HuH-7 (cell line): ENCODE data around the gene SPDYE18.
"Not testable (repeated sequence)": the region's sequence is repeated elsewhere in the genome, so short reads cannot be mapped to it uniquely, and the experiment has no call there.

ENCODE experiments used
- DNase-seq: peaks from one replicate; pipeline ENCODE4 v3.0.0; 2011; ENCODE audit warnings: low spot score

Gene SPDYE18

DNA sequence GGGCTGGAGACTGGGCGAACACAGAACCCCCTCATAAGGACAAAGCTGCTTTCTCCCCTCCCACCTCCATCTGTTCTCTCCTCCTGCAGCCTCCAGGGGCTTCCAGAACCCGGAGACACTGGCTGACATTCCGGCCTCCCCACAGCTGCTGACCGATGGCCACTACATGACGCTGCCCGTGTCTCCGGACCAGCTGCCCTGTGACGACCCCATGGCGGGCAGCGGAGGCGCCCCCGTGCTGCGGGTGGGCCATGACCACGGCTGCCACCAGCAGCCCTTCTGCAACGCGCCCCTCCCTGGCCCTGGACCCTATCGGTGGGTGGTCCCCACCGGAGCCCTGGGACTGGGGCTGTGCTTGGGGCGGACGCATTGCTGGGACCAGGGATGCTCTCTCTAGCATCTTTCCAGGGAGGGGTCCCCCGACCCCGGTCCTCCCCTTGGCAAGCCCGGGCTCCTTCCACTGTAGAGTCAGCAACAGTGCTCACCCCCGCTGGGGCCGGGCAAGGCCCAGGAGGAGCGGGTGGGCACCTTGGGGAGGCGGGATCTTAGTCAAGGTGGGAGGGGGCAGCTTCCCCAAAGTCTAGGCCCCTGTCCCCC is 56.8 kb downstream of the SPDYE18 start:
- DNase-seq, result not testable (repeated sequence)

DNA sequence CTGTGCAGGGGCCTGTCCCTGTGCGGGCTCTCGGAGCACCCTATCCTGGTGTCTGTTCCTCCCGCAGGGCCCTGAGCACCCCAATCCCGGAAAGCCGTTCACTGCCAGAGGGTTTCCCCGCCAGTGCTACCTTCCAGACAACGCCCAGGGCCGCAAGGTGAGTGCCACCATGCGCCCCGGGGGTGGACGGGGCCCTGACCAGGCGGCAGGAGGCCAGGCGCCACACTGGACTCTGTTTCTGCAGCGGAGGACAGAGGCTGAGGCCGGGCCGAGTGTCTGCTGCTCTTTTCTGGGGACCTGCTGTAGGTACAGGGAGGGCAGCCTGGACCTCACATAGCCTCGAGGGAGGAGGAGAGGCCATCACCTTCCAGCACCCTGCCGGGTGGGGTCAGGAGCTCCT is 58.2 kb downstream of the SPDYE18 start:
- not testable (repeated sequence) for DNase-seq

DNA sequence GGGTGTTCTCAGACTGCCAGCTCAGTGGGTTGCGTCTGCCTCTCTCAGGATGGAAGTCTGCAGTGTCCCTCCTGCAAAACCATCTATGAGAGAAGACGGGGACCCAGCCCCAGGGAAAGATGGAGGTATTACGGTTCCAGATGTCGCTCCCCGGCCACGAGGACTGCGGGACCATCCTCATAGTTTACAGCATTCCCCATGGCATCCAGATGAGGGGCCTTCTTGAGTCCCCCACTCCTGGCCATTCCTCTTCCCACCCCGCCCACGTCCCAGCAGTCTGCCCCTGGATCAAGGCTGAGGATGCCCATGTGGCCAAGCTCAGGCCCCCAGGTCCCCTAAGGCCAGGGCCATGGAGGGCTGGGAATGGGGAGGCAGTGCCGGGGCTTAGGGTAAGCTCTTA is 59.1 kb downstream of the SPDYE18 start:
- not testable (repeated sequence) for DNase-seq

DNA sequence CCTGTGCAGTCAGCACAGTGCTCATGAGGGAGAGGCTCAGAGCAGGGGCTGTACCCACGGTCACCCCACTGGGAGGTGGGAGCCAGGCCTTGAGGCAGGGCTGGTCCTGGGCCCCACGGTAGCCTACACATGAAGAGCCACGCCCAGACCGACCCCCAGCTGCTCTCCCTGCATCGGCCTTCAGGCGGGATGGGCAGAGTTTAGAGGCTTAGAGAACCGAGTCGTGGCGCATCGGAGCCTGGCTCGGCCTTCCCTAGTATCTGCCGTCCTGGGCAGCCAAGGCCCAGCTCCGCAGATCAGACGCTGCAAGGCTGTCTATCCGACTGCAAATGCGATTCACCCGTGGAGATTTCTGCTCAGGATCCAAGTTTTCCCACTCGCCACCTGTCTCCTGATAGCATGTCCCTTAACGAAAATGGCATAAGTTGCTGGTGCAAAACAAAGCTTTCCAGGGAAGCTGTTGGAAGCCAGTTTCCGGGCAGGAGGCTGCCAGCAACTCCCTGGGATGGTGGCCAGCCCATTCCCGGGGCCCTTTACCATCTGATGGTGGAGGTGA is 59.6 kb downstream of the SPDYE18 start:
- not testable (repeated sequence) for DNase-seq

DNA sequence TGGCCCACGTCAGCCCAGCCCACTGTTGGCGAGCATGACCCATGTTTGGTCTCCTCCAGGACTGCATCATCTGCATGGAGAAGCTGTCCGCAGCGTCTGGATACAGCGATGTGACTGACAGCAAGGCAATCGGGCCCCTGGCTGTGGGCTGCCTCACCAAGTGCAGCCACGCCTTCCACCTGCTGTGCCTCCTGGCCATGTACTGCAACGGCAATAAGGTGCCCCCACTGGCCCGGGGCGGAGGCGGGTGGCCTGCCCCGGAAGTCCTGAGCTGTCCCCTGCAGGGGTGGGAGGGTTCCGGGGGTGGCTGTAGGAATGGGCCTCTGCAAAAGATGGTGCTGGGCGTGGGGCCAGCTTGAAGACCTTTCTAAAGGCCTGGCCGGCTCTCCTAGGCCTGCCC is 60.3 kb downstream of the SPDYE18 start:
- DNase-seq, result not testable (repeated sequence)
